Upper lobe of right lung (tissue), 1 donor: ENCODE measurements around the gene CMC2. TPM values are rescaled to one million over a fixed set of nuclear protein-coding genes. Genes with fewer than 3 reads are reported as not detected.

Experiments used
- ATAC-seq: fragments of 200-7000 bp; cut with Tn5 transposase; one replicate; pipeline ENCODE4 v1.9.1; 2020; ENCODE audit warnings: mild to moderate bottlenecking, moderate library complexity
- DNase-seq: peaks from one replicate; pipeline ENCODE4 v3.0.0-alpha.2; 2020
- H3K27ac ChIP-seq: fragments of 200-600 bp; one replicate; pipeline ENCODE4 v1.8.0; 2022
- H3K27me3 ChIP-seq: fragments of 200-600 bp; one replicate; pipeline ENCODE4 v1.8.0; 2022; ENCODE audit warnings: mild to moderate bottlenecking
- H3K36me3 ChIP-seq: fragments of 200-600 bp; one replicate; pipeline ENCODE4 v1.8.0; 2022
- H3K4me1 ChIP-seq: fragments of 200-600 bp; one replicate; pipeline ENCODE4 v1.8.0; 2022
- H3K4me3 ChIP-seq: fragments of 200-600 bp; one replicate; pipeline ENCODE4 v1.8.0; 2022; ENCODE audit warnings: mild to moderate bottlenecking
- H3K9me3 ChIP-seq: fragments of 200-600 bp; one replicate; pipeline ENCODE4 v1.8.0; 2022
- CTCF ChIP-seq: fragments of 200-600 bp; IDR thresholded peaks from one replicate; pipeline ENCODE4 v1.8.0; 2022; ENCODE audit warnings: antibody characterized with exemption
- intact Hi-C: fragments of 100-400 bp; cut with DNase I; formaldehyde crosslinking; loops from one replicate; pipeline ENCODE4 v1.11.0; 2022
- total RNA-seq: library from RNA; stranded (reverse); fragmentation: NEBNext Ultra II Directional; extraction: Animal tissue kit (Norgen Biotek cat#: 25700); gene quantifications from one replicate; pipeline ENCODE4 v1.2.1, GENCODE V29; 2021
- donor health status: DM: no; HTN: yes; CAD: no; lungs with severe emphysema.

Gene CMC2
- total RNA-seq, 1 donor from 2014 or later: 43.3 TPM

DNA sequence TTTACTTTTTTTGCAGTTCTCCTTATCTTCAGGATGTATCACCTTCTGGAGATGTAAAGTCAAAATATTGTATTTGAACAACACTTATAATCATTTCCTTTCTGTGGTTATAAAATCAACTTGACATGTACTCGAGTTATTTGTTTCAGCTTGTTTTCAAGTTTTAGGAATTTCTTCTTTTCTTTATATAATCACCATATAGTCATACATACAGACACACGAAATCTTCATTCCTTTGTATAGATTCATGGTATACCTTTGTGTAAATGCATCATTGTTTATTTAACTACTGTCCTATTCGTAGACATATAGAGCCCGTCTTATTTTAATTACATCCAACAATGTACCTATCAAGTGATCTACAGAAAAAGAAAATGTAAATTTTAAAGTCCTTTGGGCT is 40.1 kb downstream of the CMC2 start:
- no peaks in the 10 kb centered on the region for H3K36me3 ChIP-seq
- no peaks in the 10 kb centered on the region for H3K9me3 ChIP-seq
- no peaks in the 10 kb centered on the region for H3K4me1 ChIP-seq
- H3K27me3 ChIP-seq: no peaks in the 10 kb centered on the region
- no peak overlapping the region for H3K4me3 ChIP-seq
- ATAC-seq: no peak
- DNase-seq: no peak
- intact Hi-C loops: no loop called here
- TF ChIP-seq CTCF: no peak
- no peak overlapping the region for H3K27ac ChIP-seq

DNA sequence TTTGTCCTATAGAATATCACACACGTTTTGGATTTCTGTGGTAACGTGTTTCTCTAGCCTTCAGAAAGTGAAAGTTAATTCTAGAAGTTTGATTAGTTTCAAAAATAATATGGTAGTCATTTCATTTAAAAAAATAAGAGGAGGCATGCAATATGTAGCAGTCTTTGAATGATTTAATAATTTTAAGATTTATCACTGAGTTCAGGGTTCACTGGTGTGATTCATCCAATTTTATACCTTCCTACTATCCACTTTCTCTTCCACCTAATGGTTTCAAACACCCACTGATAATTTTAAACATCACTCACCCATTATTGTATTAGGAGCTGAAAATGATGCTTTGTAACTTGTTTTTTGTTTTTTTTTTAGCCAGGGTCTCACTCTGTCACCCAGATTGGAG is 42.3 kb downstream of the CMC2 start:
- no peak for TF ChIP-seq CTCF
- Histone ChIP-seq H3K27me3 (no peaks in the 10 kb centered on the region), H3K4me3 (no peak overlapping the region), H3K27ac (no peak overlapping the region), H3K4me1 (no peaks in the 10 kb centered on the region), H3K9me3 (no peaks in the 10 kb centered on the region), H3K36me3 (no peaks in the 10 kb centered on the region)
- intact Hi-C loops: no loop called here
- ATAC-seq: no peak
- no peak for DNase-seq

GRCh38 chr16:80962879-80963278 is 43.8 kb downstream of the CMC2 start:
- Histone ChIP-seq H3K27ac (no peak overlapping the region), H3K4me3 (no peak overlapping the region), H3K36me3 (no peaks in the 10 kb centered on the region), H3K4me1 (no peaks in the 10 kb centered on the region), H3K9me3 (no peaks in the 10 kb centered on the region), H3K27me3 (no peaks in the 10 kb centered on the region)
- no peak for ATAC-seq
- no peak for TF ChIP-seq CTCF
- DNase-seq: no peak
- intact Hi-C loops: no loop called here

- Histone ChIP-seq H3K36me3 (no peaks in the 10 kb centered on the region), H3K27me3 (no peaks in the 10 kb centered on the region), H3K4me1 (no peaks in the 10 kb centered on the region), H3K27ac (no peak overlapping the region), H3K9me3 (no peaks in the 10 kb centered on the region), H3K4me3 (no peak overlapping the region)
- no peak for ATAC-seq
- no peak for TF ChIP-seq CTCF
- intact Hi-C loops: no loop called here
- no peak for DNase-seq
These were observed 48.4 kb downstream of the CMC2 start for GRCh38 chr16:80958284-80958683.

GRCh38 chr16:80954985-80955384 is 51.7 kb downstream of the CMC2 start:
- Histone ChIP-seq H3K4me1 (no peaks in the 10 kb centered on the region), H3K36me3 (no peaks in the 10 kb centered on the region), H3K4me3 (no peak overlapping the region), H3K27me3 (no peaks in the 10 kb centered on the region), H3K9me3 (no peaks in the 10 kb centered on the region), H3K27ac (no peak overlapping the region)
- intact Hi-C loops: no loop called here
- no peak for ATAC-seq
- TF ChIP-seq CTCF: no peak
- no peak for DNase-seq

DNA sequence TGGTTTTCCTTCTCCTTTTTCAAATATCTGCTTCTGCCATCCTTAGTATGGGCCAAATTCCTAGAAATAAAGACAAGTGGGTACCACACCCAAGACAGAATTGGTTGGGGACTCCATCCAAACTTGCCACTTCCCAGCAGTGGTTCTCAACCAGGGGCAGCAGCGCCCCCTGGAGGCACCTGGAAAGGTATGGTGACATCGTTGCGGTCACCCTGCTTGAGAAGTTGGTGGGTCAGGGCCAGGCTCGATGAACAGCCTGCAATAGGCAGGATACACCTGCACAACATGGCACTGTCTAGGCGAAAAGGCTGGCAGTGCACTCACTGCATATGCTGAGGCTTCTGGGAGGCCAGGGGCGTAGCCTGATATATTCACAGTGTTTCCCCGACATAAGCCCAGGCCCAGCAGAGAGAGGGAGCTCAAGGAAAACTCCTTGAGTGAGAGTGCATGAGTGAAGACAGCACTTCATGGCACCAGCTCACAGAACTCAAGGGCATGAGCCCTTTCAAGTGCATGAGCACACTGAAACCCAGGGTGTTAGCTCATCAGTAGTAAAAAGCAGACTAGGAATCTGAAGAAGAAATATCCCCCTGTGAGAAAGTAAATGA is 57.7 kb downstream of the CMC2 start:
- Histone ChIP-seq H3K27ac (no peak overlapping the region), H3K36me3 (no peaks in the 10 kb centered on the region), H3K4me1 (no peaks in the 10 kb centered on the region), H3K4me3 (no peak overlapping the region), H3K27me3 (no peaks in the 10 kb centered on the region), H3K9me3 (no peaks in the 10 kb centered on the region)
- TF ChIP-seq CTCF: peak; percentile 58
- intact Hi-C loops: no loop called here
- ATAC-seq (peak; percentile 72), DNase-seq (peak; percentile 70)
